ENCODE data around the gene AASS. TPM values are rescaled to one million over a fixed set of nuclear protein-coding genes. Genes with fewer than 3 reads are reported as not detected.

The AASS gene
- total RNA-seq, 1 experiment from 2014 or later: 0.31 TPM

DNA sequence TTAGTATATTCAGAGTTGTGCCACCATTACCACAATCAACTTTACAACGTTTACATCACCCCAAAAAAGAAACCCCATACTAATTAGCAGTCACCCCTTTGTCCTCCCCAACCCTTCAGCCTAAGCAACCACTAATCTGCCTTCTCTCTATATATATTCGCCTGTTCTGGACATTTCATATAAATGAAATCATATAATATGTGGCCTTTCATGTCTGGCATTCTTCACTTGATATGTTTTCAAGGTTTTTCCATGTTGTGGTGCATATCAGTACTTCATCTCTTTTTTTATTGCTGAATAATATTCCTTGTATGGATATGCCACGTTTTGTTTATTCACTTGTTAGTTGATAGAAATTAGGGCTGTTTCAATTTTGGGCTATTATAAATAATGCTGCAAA, 70.4 kb downstream of the AASS start:
- Histone ChIP-seq H3K27me3 (ENCODE audit: control insufficient read depth, insufficient read depth, low read length) (no peaks in the 10 kb centered on the region), H3K4me3 (ENCODE audit: low read depth in 2 of 2, low read length in 2 of 2) (no peak overlapping the region), H3K4me1 (ENCODE audit: control insufficient read depth, insufficient read depth, low read length) (no peaks in the 10 kb centered on the region), H3K27ac (ENCODE audit: low read length) (no peak overlapping the region), H3K9me3 (ENCODE audit: control insufficient read depth, insufficient read depth, low read depth, low read length) (no peaks in the 10 kb centered on the region), H3K36me3 (ENCODE audit: control insufficient read depth, insufficient read depth, low read length) (no peaks in the 10 kb centered on the region)
- CTCF ChIA-PET: no interaction called here
- POLR2A ChIA-PET: no interaction called here
- in situ Hi-C loops (cut with HindIII; ENCODE audit: low pct_unique_long_range_greater_than_20kb, low sequenced_read_pairs) (no loop called here), intact Hi-C loops (cut with micrococcal nuclease; ENCODE audit: unreplicated experiment) (no loop called here)
- DNase-seq (ENCODE audit: low read depth, low spot score): no peak
- no peak for ATAC-seq
- BruUV-seq (replicated peaks): no TSS peak
- TF ChIP-seq SIN3A (IDR thresholded peaks at IDR 0.05; ENCODE audit: borderline replicate concordance, insufficient read depth, low read depth, low read length) (no peak), POLR2AphosphoS5 (IDR thresholded peaks at IDR 0.05; ENCODE audit: low read depth, low read length) (no peak), TCF7L2 (IDR thresholded peaks at IDR 0.05; ENCODE audit: low read depth, low read length) (no peak)
- TF ChIP-seq, protein P1, sequence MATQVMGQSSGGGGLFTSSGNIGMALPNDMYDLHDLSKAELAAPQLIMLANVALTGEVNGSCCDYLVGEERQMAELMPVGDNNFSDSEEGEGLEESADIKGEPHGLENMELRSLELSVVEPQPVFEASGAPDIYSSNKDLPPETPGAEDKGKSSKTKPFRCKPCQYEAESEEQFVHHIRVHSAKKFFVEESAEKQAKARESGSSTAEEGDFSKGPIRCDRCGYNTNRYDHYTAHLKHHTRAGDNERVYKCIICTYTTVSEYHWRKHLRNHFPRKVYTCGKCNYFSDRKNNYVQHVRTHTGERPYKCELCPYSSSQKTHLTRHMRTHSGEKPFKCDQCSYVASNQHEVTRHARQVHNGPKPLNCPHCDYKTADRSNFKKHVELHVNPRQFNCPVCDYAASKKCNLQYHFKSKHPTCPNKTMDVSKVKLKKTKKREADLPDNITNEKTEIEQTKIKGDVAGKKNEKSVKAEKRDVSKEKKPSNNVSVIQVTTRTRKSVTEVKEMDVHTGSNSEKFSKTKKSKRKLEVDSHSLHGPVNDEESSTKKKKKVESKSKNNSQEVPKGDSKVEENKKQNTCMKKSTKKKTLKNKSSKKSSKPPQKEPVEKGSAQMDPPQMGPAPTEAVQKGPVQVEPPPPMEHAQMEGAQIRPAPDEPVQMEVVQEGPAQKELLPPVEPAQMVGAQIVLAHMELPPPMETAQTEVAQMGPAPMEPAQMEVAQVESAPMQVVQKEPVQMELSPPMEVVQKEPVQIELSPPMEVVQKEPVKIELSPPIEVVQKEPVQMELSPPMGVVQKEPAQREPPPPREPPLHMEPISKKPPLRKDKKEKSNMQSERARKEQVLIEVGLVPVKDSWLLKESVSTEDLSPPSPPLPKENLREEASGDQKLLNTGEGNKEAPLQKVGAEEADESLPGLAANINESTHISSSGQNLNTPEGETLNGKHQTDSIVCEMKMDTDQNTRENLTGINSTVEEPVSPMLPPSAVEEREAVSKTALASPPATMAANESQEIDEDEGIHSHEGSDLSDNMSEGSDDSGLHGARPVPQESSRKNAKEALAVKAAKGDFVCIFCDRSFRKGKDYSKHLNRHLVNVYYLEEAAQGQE (IDR thresholded peaks at IDR 0.05; ENCODE audit: insufficient read depth in 1 of 2, low read depth in 2 of 2, low read length in 1 of 2): no peak
- TF ChIP-seq, protein P2, sequence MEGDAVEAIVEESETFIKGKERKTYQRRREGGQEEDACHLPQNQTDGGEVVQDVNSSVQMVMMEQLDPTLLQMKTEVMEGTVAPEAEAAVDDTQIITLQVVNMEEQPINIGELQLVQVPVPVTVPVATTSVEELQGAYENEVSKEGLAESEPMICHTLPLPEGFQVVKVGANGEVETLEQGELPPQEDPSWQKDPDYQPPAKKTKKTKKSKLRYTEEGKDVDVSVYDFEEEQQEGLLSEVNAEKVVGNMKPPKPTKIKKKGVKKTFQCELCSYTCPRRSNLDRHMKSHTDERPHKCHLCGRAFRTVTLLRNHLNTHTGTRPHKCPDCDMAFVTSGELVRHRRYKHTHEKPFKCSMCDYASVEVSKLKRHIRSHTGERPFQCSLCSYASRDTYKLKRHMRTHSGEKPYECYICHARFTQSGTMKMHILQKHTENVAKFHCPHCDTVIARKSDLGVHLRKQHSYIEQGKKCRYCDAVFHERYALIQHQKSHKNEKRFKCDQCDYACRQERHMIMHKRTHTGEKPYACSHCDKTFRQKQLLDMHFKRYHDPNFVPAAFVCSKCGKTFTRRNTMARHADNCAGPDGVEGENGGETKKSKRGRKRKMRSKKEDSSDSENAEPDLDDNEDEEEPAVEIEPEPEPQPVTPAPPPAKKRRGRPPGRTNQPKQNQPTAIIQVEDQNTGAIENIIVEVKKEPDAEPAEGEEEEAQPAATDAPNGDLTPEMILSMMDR (IDR thresholded peaks at IDR 0.05): no peak

DNA sequence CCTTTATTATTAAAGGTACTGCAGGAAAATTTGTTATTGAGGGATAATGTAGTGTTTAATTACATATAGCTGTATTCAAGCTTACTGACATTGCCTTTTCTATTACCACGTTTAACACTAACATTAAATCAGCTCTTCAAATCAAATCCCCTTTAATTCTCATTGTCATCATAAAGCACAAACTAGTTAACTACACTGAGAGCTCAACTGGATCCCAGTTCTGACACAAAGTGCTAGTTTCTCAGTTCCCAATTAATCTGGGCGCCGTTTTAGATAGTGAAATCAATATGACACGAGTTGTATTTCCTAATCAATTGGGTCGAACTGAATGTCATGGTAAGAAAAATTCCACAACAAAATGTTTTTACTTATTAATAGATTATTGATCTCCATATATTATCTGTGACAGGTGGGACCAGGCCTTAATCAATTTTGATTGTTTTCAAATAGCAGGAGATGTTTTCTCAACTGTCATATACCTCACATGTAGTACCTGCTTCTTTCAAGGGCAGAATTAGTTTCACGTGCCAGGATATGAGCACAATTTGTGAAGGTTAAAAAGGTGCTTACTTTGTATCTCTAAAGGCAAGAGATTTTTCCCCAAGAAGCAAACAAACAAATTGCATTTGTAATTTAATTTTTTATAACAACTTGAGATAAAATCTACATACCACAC, 71.0 kb downstream of the AASS start:
- intact Hi-C loops (cut with micrococcal nuclease; ENCODE audit: unreplicated experiment): no loop called here
- H3K9me3 ChIP-seq (ENCODE audit: control insufficient read depth, insufficient read depth, low read depth, low read length): no peaks in the 10 kb centered on the region
- no TSS peak for BruUV-seq (replicated peaks)
- H3K27ac ChIP-seq (ENCODE audit: low read length): no peak overlapping the region
- no peaks in the 10 kb centered on the region for H3K4me1 ChIP-seq (ENCODE audit: control insufficient read depth, insufficient read depth, low read length)
- no peaks in the 10 kb centered on the region for H3K36me3 ChIP-seq (ENCODE audit: control insufficient read depth, insufficient read depth, low read length)
- in situ Hi-C loops (cut with HindIII; ENCODE audit: low pct_unique_long_range_greater_than_20kb, low sequenced_read_pairs): no loop called here
- DNase-seq (ENCODE audit: low read depth, low spot score) (no peak), ATAC-seq (no peak)
- no peak overlapping the region for H3K4me3 ChIP-seq (ENCODE audit: low read depth in 2 of 2, low read length in 2 of 2)
- H3K27me3 ChIP-seq (ENCODE audit: control insufficient read depth, insufficient read depth, low read length): no peaks in the 10 kb centered on the region
- ChIA-PET CTCF (no interaction called here), POLR2A (no interaction called here)
- TF ChIP-seq, protein P2 (IDR thresholded peaks at IDR 0.05): no peak
- TF ChIP-seq POLR2AphosphoS5 (IDR thresholded peaks at IDR 0.05; ENCODE audit: low read depth, low read length): no peak
- no peak for TF ChIP-seq SIN3A (IDR thresholded peaks at IDR 0.05; ENCODE audit: borderline replicate concordance, insufficient read depth, low read depth, low read length)
- TF ChIP-seq, protein P1 (IDR thresholded peaks at IDR 0.05; ENCODE audit: insufficient read depth in 1 of 2, low read depth in 2 of 2, low read length in 1 of 2): no peak
- no peak for TF ChIP-seq TCF7L2 (IDR thresholded peaks at IDR 0.05; ENCODE audit: low read depth, low read length)
